AG09319 (cell line): ENCODE measurements around the gene DAGLA.

ENCODE experiments used
- DNase-seq: peaks from one replicate; pipeline ENCODE4 v3.0.0-alpha.2; 2010; ENCODE audit warnings: low read depth; ENCODE audit errors: extremely low read depth
- CTCF ChIP-seq: IDR thresholded peaks from 2 replicates; pipeline ENCODE4 v1.5.1; 2011; ENCODE audit warnings: low read depth, mild to moderate bottlenecking, inconsistent platforms, low read length, moderate library complexity

DAGLA gene

GRCh38 chr11:61754534-61755482, 74.6 kb downstream of the DAGLA start:
- no peak for DNase-seq
- TF ChIP-seq CTCF = no peak

GRCh38 chr11:61756147-61756451, 75.9 kb downstream of the DAGLA start:
- no peak for TF ChIP-seq CTCF
- DNase-seq = no peak

GRCh38 chr11:61756452-61757212, 76.4 kb downstream of the DAGLA start:
- no peak for TF ChIP-seq CTCF
- DNase-seq = no peak

GRCh38 chr11:61757213-61757862, 77.1 kb downstream of the DAGLA start:
- no peak for TF ChIP-seq CTCF

GRCh38 chr11:61760946-61761345, 80.8 kb downstream of the DAGLA start:
- no peak for DNase-seq
- TF ChIP-seq CTCF = no peak

More at GRCh38 chr11:61757213-61757862, 77.1 kb downstream of the DAGLA start:
- DNase-seq = no peak

GRCh38 chr11:61761440-61762222, 81.4 kb downstream of the DAGLA start:
- no peak for DNase-seq
- TF ChIP-seq CTCF = no peak
